H9 (cell line): ENCODE data around the gene SLC2A5. TPM values are rescaled to one million over a fixed set of nuclear protein-coding genes. Genes with fewer than 3 reads are reported as not detected.

Source experiments
- DNase-seq: peaks from one replicate; pipeline ENCODE4 v3.0.0-alpha.2; 2017
- H2AFZ ChIP-seq: one replicate; pipeline ENCODE4 v1.6.1; 2013; ENCODE audit warnings: mild to moderate bottlenecking, low read length, control low read depth, moderate library complexity
- H2AK5ac ChIP-seq: 2 replicates; pipeline ENCODE4 v1.6.1; 2013; ENCODE audit warnings: low read length, control low read depth, mixed read lengths; ENCODE audit not compliant: insufficient read length
- H2BK120ac ChIP-seq: one replicate; pipeline ENCODE4 v1.6.1; 2013; ENCODE audit warnings: low read depth, mild to moderate bottlenecking, low read length, control low read depth, inconsistent platforms; ENCODE audit not compliant: poor library complexity, severe bottlenecking
- H2BK12ac ChIP-seq: 2 replicates; pipeline ENCODE4 v1.6.1; 2013; ENCODE audit warnings: low read length, control low read depth, mixed read lengths, low read depth; ENCODE audit not compliant: insufficient read length
- H2BK15ac ChIP-seq: 2 replicates; pipeline ENCODE4 v1.6.1; 2013; ENCODE audit warnings: low read depth, low read length, control low read depth
- H2BK20ac ChIP-seq: one replicate; pipeline ENCODE4 v1.6.1; 2013; ENCODE audit warnings: low read depth, mild to moderate bottlenecking, low read length, control low read depth, inconsistent platforms; ENCODE audit not compliant: poor library complexity, severe bottlenecking
- H2BK5ac ChIP-seq: 2 replicates; pipeline ENCODE4 v1.6.1; 2013; ENCODE audit warnings: low read length, control low read depth, mixed read lengths; ENCODE audit not compliant: insufficient read length
- H3K14ac ChIP-seq: 2 replicates; pipeline ENCODE4 v1.6.1; 2013; ENCODE audit warnings: low read length, control low read depth; ENCODE audit not compliant: insufficient read depth
- H3K18ac ChIP-seq: 2 replicates; pipeline ENCODE4 v1.6.1; 2013; ENCODE audit warnings: low read depth, mild to moderate bottlenecking, mixed read lengths, low read length, control low read depth; ENCODE audit not compliant: insufficient read length
- H3K23ac ChIP-seq: 2 replicates; pipeline ENCODE4 v1.6.1; 2013; ENCODE audit warnings: low read length, control low read depth, mixed read lengths, low read depth; ENCODE audit not compliant: insufficient read length
- H3K23me2 ChIP-seq: 2 replicates; pipeline ENCODE4 v1.6.1; 2013; ENCODE audit warnings: low read depth, mild to moderate bottlenecking, mixed read lengths, low read length, control low read depth; ENCODE audit not compliant: insufficient read length, poor library complexity, severe bottlenecking
- H3K27ac ChIP-seq: 2 replicates; pipeline ENCODE4 v1.5.1; 2013; ENCODE audit warnings: low read length, control low read depth, mixed read lengths, low read depth; ENCODE audit not compliant: insufficient read length
- H3K27me3 ChIP-seq: 2 replicates; pipeline ENCODE4 v1.6.1; 2013; ENCODE audit warnings: low read length, control low read depth, inconsistent platforms; ENCODE audit not compliant: insufficient read depth
- H3K4ac ChIP-seq: 2 replicates; pipeline ENCODE4 v1.6.1; 2013; ENCODE audit warnings: low read depth, mild to moderate bottlenecking, control low read depth, inconsistent platforms, low read length, moderate library complexity
- H3K4me1 ChIP-seq: 2 replicates; pipeline ENCODE4 v1.6.1; 2013; ENCODE audit warnings: low read length, control low read depth, inconsistent platforms; ENCODE audit not compliant: insufficient read depth
- H3K4me2 ChIP-seq: 2 replicates; pipeline ENCODE4 v1.6.1; 2013; ENCODE audit warnings: low read length, control low read depth, mixed read lengths; ENCODE audit not compliant: insufficient read length, insufficient read depth
- H3K56ac ChIP-seq: 2 replicates; pipeline ENCODE4 v1.6.1; 2013; ENCODE audit warnings: low read depth, mild to moderate bottlenecking, mixed read lengths, low read length, control low read depth; ENCODE audit not compliant: insufficient read length
- H3K79me1 ChIP-seq: 2 replicates; pipeline ENCODE4 v1.6.1; 2013; ENCODE audit warnings: low read depth, mild to moderate bottlenecking, moderate library complexity, low read length, control low read depth, inconsistent platforms; ENCODE audit not compliant: insufficient read depth, poor library complexity, severe bottlenecking
- H3K79me2 ChIP-seq: 2 replicates; pipeline ENCODE4 v1.6.1; 2013; ENCODE audit warnings: low read length, control low read depth, inconsistent platforms; ENCODE audit not compliant: insufficient read depth
- H3K9ac ChIP-seq: 2 replicates; pipeline ENCODE4 v1.6.1; 2013; ENCODE audit warnings: low read length, control low read depth, mixed read lengths; ENCODE audit not compliant: insufficient read length; ENCODE audit errors: extremely low read depth
- H3K9me3 ChIP-seq: one replicate; pipeline ENCODE4 v1.6.1; 2013; ENCODE audit warnings: low read depth, low read length, inconsistent platforms; ENCODE audit not compliant: control insufficient read depth
- H3T11ph ChIP-seq: one replicate; pipeline ENCODE4 v1.6.1; 2013; ENCODE audit warnings: mild to moderate bottlenecking, low read length, control low read depth, inconsistent platforms
- H4K20me1 ChIP-seq: one replicate; pipeline ENCODE4 v1.6.1; 2013; ENCODE audit not compliant: control insufficient read depth, insufficient read length, insufficient read depth
- H4K5ac ChIP-seq: 2 replicates; pipeline ENCODE4 v1.6.1; 2013; ENCODE audit warnings: low read depth, mild to moderate bottlenecking, mixed read lengths, low read length, control low read depth; ENCODE audit not compliant: insufficient read length
- H4K8ac ChIP-seq: replicated peaks from 2 replicates; pipeline ENCODE4 v1.6.1; 2013; ENCODE audit warnings: low read length, control low read depth, mixed read lengths, low read depth; ENCODE audit not compliant: insufficient read length
- H4K91ac ChIP-seq: 2 replicates; pipeline ENCODE4 v1.6.1; 2013; ENCODE audit warnings: low read depth, mild to moderate bottlenecking, moderate library complexity, mixed read lengths, low read length, control low read depth; ENCODE audit not compliant: insufficient read length
- H3K27ac Mint-ChIP-seq, 3 experiments: 2 replicates in 2 of 3; 3 replicates in 1 of 3; pipeline ENCODE4 v1.8.0; 2020 to 2021; ENCODE audit warnings: mixed read lengths in 3 of 3, mild to moderate bottlenecking in 1 of 3, moderate library complexity in 1 of 3
- H3K27me3 Mint-ChIP-seq: 2 replicates; pipeline ENCODE4 v1.8.0; 2021; ENCODE audit warnings: low read depth, mild to moderate bottlenecking, moderate library complexity, mixed read lengths
- H3K36me3 Mint-ChIP-seq, 3 experiments: 2 replicates in 2 of 3; 3 replicates in 1 of 3; pipeline ENCODE4 v1.8.0; 2020 to 2021; ENCODE audit warnings: low read depth in 3 of 3, mixed read lengths in 3 of 3; ENCODE audit not compliant: insufficient read depth in 1 of 3
- H3K4me1 Mint-ChIP-seq, 2 experiments: 2 replicates each; pipeline ENCODE4 v1.8.0; 2020; ENCODE audit warnings: mixed read lengths in 2 of 2
- H3K4me3 Mint-ChIP-seq, 2 experiments: 2 replicates in 1 of 2; 3 replicates in 1 of 2; pipeline ENCODE4 v1.8.0; 2020 to 2021; ENCODE audit warnings: mild to moderate bottlenecking in 2 of 2, mixed read lengths in 2 of 2, moderate library complexity in 1 of 2
- H3K9me3 Mint-ChIP-seq, 2 experiments: 2 replicates in 1 of 2; 3 replicates in 1 of 2; pipeline ENCODE4 v1.8.0; 2020; ENCODE audit warnings: mild to moderate bottlenecking in 2 of 2, mixed read lengths in 2 of 2, moderate library complexity in 1 of 2
- CTCF ChIP-seq: fragments of 200-600 bp; sonication (generic); conservative IDR thresholded peaks from 3 replicates; pipeline ENCODE4 v1.8.0; 2021; ENCODE audit warnings: antibody characterized with exemption, mild to moderate bottlenecking
- WGBS: extraction: QIAGEN DNeasy Blood & Tissue Kit; methylation state at CpG from one replicate; pipeline ENCODE4 v1.1.7; 2013; ENCODE audit warnings: missing lambda C conversion rate, low lambda C conversion rate, mixed read lengths; ENCODE audit not compliant: insufficient read length; ENCODE audit errors: extremely low coverage; 5-methylcytosine and 5-hydroxymethylcytosine counted together
- total RNA-seq: library from RNA; stranded (reverse); gene quantifications from 2 replicates; pipeline ENCODE4 v1.2.1, GENCODE V29; 2021

The SLC2A5 gene
- total RNA-seq, 1 experiment from 2014 or later, result not detected

- Mint-ChIP-seq H3K9me3 (no peaks in the 10 kb centered on the region), H3K4me1 (peaks cover 6 to 11% of the 10 kb centered on the region in 2 experiments; a peak in 3 of 4 replicates), H3K36me3 (no peaks in the 10 kb centered on the region), H3K27ac (no peak overlapping the region), H3K27me3 (peaks cover 1% of the 10 kb centered on the region), H3K4me3 (no peak overlapping the region)
- Histone ChIP-seq H4K91ac (no peak overlapping the region), H3K18ac (no peak overlapping the region), H3K27me3 (no peaks in the 10 kb centered on the region), H3K4ac (no peak overlapping the region), H3K9ac (no peak overlapping the region), H3K56ac (no peak overlapping the region), H4K20me1 (no peaks in the 10 kb centered on the region), H3T11ph (no peak overlapping the region), H2AK5ac (no peak overlapping the region), H2BK120ac (no peak overlapping the region), H2BK15ac (no peak overlapping the region), H3K79me2 (no peaks in the 10 kb centered on the region), H3K27ac (no peak overlapping the region), H3K79me1 (no peaks in the 10 kb centered on the region), H2BK12ac (no peak overlapping the region), H3K4me1 (peaks cover 2% of the 10 kb centered on the region; the same call in 1 of the 2 replicates), H3K23me2 (no peaks in the 10 kb centered on the region), H3K4me2 (no peak overlapping the region), H3K14ac (no peak overlapping the region), H3K23ac (no peak overlapping the region), H2BK5ac (no peak overlapping the region), H2BK20ac (no peak overlapping the region), H4K5ac (no peak overlapping the region), H4K8ac (no peak overlapping the region), H3K9me3 (no peaks in the 10 kb centered on the region), H2AFZ (no peak overlapping the region)
- DNase-seq, result no peak
- no peak for TF ChIP-seq CTCF
- WGBS, result no CpG with 5 or more reads among the region's 9 CpGs
Measured at GRCh38 chr1:9078015-9078751, 8.7 kb upstream of the SLC2A5 start.
